ENCODE results near the gene NRF1. TPM values are rescaled to one million over a fixed set of nuclear protein-coding genes. Genes with fewer than 3 reads are reported as not detected.
"Not testable (repeated sequence)": the region's sequence is repeated elsewhere in the genome, so short reads cannot be mapped to it uniquely, and the experiment has no call there.

NRF1 gene
- polyA plus RNA-seq, 4 donors, result 20.3 to 27.4 (median 22.2) TPM

DNA sequence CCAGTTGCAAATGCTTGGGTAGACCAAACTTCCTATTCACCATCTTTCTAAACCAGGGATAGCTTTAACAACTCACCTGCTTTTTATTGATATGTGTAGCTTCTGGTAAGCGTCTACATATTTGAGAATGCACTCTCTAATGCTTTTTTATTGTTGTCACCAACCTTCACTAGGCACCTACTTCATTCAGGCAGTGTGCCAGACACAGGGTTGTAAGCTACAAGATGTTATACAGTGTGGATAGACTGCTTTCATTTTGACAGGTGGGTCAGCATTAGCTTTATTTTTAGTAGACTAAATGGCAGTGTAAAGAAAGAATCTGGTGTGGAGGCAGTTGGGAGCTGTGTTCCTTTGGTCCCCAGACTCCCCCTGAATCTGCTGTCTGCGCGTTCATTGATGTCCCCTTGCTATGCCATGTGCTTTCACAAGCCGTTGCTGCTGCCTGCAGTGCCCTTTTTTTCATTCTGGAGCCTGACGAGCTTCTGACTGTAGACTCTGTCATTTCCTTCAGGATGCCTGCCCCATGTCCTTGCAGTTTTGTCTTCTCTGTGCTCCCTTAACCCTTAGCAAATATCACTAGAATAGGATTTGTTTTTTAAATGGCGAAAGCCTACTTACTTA is 32.1 kb downstream of the NRF1 start:
- no peak for DNase-seq (ENCODE audit: low read depth in 4 of 4, low spot score in 3 of 4)

DNA sequence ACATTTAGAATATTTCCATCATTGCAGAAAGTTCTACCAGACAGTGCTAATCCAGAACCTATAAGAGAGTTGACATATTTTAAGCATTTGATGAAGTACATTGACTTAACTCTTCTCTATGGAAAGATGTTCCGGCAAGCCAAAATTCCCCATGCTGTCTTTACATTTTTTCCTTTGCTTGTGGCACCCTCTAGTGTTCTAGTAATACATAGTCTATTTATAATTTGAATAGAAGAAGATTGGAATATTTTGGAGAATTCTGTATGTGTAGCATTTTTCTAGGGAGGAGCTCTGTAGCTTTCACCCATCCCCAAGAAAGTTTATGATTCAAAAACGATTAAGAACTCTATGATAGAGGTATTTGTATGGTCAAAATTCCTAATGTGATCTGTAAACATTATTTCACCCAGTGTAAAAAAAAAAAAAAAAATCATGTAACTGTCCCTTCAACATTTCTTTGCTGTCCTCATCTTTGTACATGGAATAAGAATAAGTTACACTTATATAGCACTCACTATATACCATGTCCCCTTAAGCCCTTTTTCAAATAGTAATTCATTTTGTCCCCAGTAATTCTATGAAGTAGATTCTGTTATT is 33.2 kb downstream of the NRF1 start:
- DNase-seq (ENCODE audit: low read depth in 4 of 4, low spot score in 3 of 4), result no peak

DNA sequence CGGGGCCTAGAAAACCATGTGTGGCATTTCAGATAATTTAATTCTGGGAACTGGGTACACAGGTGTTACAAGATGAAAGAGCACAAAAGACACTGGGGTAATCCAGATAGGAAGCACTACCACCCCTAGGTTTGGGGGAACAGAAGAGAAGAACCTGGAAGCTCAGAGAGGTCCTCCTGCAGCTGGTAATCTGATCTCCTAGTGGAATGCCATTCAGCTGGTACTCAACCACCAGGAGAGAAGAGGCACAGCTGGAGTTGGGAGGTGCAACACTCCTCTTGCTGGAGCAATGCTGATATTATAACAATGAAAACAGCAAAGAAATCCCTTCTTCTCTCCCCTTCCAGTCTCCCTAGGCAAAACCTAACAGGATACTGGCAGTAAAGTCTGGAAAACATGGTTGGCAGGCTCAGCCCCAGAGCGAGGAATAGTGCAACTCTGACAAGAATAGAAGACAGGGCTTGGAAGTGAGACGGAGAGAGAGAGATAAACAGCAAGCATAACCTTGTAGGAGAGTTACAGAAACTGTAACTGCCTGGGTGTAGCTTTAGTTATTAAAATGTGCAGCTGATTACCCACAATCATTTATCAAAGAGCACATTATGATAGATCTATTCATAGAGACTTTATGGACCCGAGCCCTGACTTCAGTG is 35.0 kb downstream of the NRF1 start:
- no peak for DNase-seq (ENCODE audit: low read depth in 4 of 4, low spot score in 3 of 4)

DNA sequence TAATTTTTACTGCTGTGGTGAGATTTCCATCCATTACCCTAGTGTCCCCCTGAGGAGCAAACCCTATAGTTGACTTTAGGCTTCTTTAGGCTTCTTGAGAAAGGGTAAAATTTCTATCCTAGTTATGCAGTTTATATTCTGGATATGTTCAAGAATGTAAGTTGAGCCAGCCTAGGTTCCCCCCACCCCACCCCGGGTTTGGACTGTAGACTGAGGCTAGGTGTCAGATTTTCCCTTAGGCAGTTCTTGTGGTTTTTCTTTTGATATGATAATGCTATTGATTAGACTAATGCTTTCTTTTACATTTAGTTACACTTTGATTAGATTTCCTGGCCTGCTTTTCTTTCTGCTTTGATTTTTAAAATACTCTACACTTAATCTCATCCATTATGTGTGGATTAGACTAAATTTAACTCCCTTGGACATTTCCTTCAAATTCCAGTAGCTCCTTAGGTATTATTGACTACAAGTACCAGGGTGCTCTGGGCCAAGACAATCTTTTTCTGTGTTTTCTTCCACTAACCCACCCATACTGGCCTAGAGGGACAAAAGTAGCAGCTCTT is 37.7 kb downstream of the NRF1 start:
- DNase-seq (ENCODE audit: low read depth in 4 of 4, low spot score in 3 of 4), result no peak

DNA sequence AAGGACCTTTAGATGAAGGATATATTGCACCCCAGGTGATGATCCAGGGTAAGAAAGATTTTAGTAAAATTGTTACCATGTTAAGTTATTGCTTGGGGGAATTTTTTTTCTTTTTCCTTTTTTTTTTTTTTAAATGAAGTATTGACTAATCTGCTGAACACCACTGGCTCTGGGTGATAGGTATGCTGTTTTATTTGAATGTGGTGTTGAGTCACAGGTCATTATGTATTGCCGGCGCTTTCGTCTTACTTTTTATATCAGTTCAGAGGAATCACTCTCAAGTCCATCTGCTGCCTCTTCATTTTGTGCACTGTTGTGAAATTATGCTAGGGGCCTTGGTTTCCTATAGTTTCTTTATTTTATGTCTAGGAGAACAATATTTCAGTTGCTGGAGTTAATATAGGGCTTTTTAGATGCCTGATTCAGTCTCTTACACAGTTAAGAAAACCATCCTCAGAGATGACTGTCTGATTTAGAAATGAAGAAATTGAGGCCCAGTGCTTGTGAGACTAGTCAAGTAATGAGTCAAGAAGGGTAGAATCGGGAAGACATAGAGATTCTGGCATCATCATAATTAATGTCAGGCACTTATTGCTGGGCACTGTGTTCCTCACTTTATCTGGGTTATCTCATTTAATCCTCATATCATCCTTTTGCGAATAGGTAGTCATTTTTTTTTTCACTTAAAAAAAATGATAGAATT is 38.7 kb downstream of the NRF1 start:
- no peak for DNase-seq (ENCODE audit: low read depth in 4 of 4, low spot score in 3 of 4)

DNA sequence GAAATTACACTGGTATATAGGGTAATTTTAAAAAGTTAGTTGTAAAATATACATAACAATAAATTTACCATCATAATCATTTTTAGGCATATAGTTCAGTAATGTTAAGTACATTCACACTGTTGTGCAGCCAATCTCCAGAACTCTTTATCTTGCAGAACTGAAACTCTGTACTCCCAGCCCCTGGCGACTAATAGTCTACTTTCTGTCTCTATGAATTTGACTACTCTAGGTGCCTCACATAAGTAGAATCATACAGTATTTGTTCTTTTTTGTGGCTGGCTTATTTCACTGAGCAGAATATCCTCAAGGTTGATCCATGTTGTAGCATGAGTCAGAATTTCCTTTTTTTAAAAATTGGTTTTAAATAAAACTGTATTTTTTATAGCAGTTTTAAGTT is 41.4 kb downstream of the NRF1 start:
- no peak for DNase-seq (ENCODE audit: low read depth in 4 of 4, low spot score in 3 of 4)

DNA sequence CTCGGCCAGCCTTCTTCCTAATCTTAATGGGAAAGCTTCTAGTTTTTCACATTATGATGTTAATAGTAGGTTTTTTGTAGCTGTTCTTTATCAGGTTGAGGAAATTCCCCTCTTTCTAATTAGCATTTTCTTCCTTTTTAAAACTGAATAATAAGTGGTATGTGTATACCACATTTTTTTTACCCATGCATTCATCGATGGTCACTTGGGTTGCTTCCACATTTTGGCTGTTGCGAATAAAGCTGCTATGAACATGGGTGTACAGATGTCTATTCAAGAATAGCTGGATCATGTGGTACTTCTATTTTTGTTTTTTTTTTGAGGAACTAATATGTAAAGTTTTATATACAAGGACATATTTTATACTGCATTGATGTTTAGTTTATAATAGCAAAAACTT is 44.3 kb downstream of the NRF1 start:
- no peak for DNase-seq (ENCODE audit: low read depth in 4 of 4, low spot score in 3 of 4)

DNA sequence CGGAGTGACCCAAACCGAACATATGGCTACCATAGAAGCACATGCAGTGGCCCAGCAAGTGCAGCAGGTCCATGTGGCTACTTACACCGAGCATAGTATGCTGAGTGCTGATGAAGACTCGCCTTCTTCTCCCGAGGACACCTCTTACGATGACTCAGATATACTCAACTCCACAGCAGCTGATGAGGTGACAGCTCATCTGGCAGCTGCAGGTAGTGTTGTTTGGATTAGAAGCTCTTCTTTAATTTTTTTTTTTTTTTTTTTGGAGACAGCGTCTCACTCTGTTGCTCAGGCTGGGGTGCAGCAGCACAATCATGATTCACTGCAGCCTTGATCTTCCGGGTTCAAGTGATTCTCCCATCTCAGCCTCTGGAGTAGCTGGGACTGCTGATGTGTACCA is 45.8 kb downstream of the NRF1 start:
- no peak for DNase-seq (ENCODE audit: low read depth in 4 of 4, low spot score in 3 of 4)

DNA sequence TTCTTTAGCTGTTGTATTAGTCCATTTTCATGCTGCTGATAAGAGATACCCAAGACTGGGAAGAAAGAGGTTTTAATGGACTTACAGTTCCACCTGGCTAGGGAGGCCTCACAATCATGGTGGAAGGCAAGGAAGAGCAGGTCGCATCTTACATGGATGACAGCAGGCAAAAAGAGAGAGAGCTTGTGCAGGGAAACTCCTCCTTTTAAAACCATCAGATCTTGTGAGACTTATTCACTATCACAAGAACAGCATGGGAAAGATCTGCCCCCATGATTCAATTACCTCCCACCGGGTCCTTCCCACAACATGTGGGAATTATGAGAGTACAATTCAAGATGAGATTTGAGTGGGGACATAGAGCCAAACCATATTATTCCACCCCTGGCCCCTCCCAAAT is 48.4 kb downstream of the NRF1 start:
- DNase-seq (ENCODE audit: low read depth in 4 of 4, low spot score in 3 of 4), result not testable (repeated sequence)

DNA sequence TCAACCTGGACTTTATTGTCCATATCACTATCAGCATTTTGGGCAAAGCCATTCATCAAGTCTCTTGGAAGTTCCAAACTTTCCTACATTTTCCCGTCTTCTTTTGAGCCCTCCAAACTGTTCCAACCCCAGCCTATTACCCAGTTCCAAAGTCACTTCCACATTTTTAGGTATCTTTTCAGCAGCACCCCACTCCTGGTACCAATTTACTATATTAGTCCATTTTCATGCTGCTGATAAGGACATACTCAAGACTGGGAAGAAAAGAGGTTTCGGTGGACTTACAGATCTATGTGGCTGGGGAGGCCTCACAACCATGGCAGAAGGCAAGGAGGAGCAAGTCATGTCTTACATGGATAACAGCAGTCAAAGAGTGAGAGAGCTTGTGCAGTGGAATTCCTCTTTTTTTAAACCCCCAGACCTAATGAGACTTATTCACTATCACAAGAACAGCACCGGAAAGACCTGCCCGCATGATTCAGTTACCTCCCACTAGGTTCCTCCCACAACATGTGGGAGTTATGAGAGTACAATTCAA is 50.2 kb downstream of the NRF1 start:
- no peak for DNase-seq (ENCODE audit: low read depth in 4 of 4, low spot score in 3 of 4)

DNA sequence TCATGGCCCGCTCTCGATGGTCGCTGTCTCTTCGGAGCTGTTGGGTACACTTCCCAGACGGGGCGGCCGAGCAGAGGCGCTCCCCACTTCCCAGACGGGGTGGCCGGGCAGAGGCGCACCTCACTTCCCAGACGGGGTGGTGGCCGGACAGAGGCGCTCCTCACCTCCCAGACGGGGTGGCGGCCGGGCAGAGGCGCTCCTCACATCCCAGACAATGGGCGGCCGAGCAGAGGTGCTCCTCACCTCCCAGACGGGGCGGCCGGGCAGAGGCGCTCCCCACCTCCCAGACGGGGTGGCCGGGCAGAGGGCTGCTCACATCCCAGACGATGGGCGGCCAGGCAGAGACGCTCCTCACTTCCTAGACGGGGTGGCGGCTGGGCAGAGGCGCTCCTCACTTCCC is 51.7 kb downstream of the NRF1 start:
- not testable (repeated sequence) for DNase-seq (ENCODE audit: low read depth in 4 of 4, low spot score in 3 of 4)

DNA sequence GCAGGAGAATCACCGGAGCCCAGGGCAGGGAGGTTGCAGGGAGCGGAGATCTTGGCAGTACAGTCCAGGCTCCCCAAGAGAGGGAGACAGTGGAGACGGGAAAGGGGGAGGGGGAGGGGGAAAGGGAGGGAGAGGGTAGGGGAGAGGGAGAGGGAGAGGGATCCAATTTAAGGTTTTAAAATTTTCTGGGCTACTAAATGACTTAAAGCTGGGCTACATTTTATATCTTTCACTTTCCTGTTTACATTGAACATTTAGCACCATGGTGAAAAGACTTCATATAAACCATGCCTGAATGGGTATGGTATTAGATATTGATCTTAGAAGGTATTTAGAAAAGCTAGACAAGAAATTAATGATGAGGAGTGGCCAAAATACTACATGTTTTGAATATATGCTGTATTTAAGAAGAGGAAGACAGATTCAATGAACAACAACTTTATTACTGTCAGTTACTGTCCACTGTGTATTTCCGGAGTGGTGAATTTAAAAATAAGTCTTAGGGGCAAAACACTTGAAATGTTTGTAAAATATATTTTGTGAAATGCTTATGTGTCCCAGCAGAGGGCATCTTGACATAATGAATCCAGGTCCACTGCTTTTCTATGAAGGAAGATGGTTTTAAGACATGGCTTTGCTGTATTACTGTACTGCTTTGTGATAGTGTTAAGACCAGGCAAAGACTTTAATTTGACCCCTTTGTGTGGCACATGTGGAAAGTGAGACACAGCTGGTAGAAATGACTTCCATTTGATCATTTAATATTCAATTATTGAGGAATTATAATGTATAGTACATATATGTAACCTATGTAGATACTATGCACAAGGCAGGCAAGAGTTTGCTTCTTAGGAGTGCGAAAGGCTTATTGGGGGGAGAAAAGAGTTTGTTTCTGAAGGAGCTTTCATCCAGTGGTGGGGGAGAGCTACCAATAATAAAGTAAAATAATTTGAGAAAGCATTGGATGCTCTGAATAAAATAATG is 52.8 kb downstream of the NRF1 start:
- peak in 1 of 4 donors; percentile 27 for DNase-seq (ENCODE audit: low read depth in 4 of 4, low spot score in 3 of 4)

DNA sequence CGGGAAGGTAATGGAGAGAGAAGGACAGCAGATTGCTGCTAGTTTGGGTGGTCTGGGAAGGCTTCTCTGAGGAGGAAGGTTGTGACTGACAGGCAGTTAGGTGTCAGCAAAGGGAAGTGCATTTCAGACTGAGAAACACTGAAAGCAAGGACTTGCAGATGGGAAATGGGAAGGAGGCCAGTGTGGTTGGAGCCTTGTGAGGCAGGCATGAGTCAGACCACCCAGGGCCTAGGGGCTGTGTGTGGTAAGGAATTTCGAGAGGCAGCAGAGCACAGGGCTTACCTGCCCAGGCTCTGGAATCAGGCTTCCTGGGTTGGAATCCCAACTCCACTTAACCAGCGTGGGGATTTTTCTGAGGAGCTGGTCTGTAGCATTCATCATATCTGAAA is 53.5 kb downstream of the NRF1 start:
- no peak for DNase-seq (ENCODE audit: low read depth in 4 of 4, low spot score in 3 of 4)

DNA sequence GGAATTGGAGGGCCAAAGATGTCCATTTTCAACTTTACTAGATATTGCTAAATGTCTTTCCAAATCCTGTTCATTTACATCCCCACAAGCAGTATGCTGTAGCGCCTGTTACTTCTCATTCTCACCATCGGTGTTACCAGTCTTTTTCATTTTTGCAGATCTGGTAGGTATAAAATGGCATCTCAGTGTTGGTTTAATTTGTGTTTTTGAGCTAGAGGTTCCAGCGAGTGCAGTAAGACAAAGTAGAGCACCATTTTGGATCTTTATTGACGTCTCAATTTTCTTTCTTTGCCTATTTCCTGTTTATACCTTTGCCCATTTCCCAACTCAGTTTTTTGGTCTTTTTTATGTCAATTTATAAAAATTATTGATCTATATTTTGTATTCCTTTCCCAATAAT is 55.6 kb downstream of the NRF1 start:
- DNase-seq (ENCODE audit: low read depth in 4 of 4, low spot score in 3 of 4), result no peak

DNA sequence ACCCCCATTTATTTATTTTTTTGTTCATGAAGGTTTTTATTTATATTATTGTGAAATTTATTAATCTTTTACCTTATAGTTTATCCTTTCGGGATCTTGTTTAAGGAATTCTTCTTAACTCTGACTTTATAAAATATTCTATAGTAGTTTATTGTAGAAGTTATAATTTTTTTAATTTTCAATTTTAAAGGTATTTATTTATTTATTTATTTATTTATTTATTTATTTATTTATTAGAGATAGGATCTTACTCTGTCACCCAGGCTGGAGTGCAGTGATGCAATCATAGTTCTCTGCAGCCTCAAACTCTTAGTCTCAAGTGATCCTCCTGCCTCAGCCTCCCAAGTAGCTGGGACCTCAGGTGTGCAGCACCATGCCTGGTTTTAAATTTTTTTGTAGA is 56.0 kb downstream of the NRF1 start:
- no peak for DNase-seq (ENCODE audit: low read depth in 4 of 4, low spot score in 3 of 4)

DNA sequence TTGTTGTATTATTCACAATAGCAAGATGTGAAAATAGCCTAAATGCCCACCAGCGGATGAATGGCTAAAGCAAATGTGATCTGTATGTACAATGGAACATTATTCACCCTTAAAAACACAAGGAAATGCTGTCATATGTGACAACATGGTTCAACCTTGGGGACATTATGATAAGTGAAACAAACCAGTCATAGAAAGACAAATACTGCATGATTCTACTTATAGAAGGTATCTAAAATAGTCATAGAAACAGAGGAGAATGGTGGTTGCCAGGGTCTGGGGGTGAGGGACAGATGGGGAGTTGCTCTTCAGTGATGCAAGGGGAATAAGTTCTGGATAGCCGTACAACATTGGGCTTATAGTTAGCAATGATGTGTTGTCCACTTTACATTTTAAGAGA is 58.4 kb downstream of the NRF1 start:
- no peak for DNase-seq (ENCODE audit: low read depth in 4 of 4, low spot score in 3 of 4)

DNA sequence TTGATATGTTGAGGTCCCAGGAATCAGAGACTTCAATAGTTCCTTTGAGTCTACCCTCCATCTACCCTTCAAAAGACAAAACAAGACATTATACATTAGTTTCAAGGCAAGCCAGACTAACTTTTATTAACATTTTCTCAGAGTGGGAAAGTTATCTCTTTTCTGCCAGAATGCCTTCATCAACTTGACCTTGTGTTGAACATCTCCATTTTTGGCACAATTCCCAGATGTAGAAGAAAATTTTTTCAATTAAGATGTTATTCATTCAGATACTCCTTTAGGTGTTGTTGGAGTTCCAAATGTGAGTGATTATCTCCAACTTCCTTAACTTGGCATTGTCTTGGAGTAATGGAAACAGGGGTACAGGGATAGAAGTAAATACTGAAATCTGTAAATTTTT is 59.1 kb downstream of the NRF1 start:
- DNase-seq (ENCODE audit: low read depth in 4 of 4, low spot score in 3 of 4), result no peak

DNA sequence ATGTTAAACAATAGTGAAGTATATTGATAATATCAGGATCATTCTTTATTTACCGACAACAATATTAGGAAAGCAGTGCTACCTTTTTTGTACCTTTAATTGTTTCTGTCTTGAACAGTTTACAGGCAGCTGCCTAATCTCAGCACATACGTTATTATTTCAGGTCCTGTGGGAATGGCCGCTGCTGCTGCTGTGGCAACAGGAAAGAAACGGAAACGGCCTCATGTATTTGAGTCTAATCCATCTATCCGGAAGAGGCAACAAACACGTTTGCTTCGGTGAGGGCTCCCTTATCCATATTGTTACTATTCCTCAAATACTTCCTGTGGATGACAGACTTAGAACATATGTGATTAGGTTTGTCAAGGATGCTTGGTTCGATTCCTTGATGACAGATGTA is 59.7 kb downstream of the NRF1 start:
- DNase-seq (ENCODE audit: low read depth in 4 of 4, low spot score in 3 of 4), result no peak

DNA sequence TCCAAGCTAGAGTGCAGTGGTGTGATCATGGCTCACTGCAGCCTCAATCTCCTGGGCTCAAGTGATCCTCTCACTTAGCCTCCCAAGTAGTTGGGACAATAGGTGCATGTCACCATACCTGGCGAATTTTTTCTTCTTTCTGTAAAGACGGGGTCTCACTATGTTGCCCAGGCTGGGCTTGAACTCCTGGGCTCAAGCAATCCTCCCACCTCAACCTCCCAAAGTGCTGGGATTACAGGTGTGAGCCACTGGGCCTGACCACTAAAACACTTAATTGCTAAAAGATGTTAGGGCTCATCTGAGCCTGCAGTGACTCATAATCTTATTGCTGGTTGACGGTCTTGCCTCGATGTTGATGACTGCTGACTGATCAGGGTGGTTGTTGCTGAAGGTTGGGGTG is 63.0 kb downstream of the NRF1 start:
- not testable (repeated sequence) for DNase-seq (ENCODE audit: low read depth in 4 of 4, low spot score in 3 of 4)

DNA sequence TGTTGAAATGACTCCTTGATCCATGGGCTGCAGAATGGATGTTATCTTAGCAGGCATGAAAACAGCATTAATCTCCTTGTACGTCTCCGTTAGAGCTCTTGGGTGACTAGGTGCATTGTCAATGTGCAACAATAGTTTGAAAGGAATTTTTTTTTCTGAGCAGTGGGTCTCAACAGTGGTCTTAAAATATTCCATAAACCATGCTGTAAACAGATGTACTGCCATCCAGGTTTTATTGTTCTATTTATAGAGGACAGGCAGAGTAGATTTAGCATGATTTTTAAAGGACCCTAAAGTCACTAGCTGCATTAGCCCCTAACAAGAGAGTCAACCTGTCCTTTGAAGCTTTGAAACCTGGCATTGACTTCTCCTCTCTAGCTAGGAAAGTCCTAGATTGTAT is 64.0 kb downstream of the NRF1 start:
- DNase-seq (ENCODE audit: low read depth in 4 of 4, low spot score in 3 of 4), result no peak
